Liver (tissue), 9 donors: Measurements from ENCODE around the gene FAM234B. TPM values are rescaled to one million over a fixed set of nuclear protein-coding genes. Genes with fewer than 3 reads are reported as not detected.

Experiments
- DNase-seq: peaks from one replicate; pipeline ENCODE4 v3.0.0-alpha.2; 2017; ENCODE audit warnings: low spot score
- H3K27ac ChIP-seq, 2 donors: one replicate each; pipeline ENCODE4 v1.7.0; 2013; ENCODE audit warnings: inconsistent platforms in 2 of 2, low read length in 2 of 2, control low read depth in 1 of 2, low read depth in 1 of 2, mild to moderate bottlenecking in 1 of 2
- H3K27me3 ChIP-seq, 4 donors: one replicate each; pipeline versions ENCODE4 v1.6.1 to v1.7.0; 2013; ENCODE audit warnings: low read length in 3 of 4, inconsistent platforms in 1 of 4, mild to moderate bottlenecking in 1 of 4, moderate library complexity in 1 of 4; ENCODE audit not compliant: control insufficient read depth in 4 of 4, insufficient read depth in 4 of 4
- H3K36me3 ChIP-seq, 4 donors: one replicate each; pipeline versions ENCODE4 v1.6.1 to v1.7.0; 2013; ENCODE audit warnings: low read length in 3 of 4, mild to moderate bottlenecking in 3 of 4, low read depth in 1 of 4, moderate library complexity in 1 of 4; ENCODE audit not compliant: control insufficient read depth in 4 of 4, insufficient read depth in 3 of 4
- H3K4me1 ChIP-seq, 4 donors: one replicate each; pipeline versions ENCODE4 v1.6.1 to v1.7.0; 2013; ENCODE audit warnings: low read length in 3 of 4, mild to moderate bottlenecking in 3 of 4, moderate library complexity in 1 of 4; ENCODE audit not compliant: control insufficient read depth in 4 of 4, insufficient read depth in 4 of 4
- H3K4me3 ChIP-seq, 3 donors: one replicate each; pipeline versions ENCODE4 v1.6.1 to v1.7.0; 2013; ENCODE audit warnings: low read length in 3 of 3, control low read depth in 1 of 3, low read depth in 1 of 3, mild to moderate bottlenecking in 1 of 3
- H3K9ac ChIP-seq, 2 donors: one replicate each; pipeline ENCODE4 v1.7.0; 2013; ENCODE audit warnings: low read length in 2 of 2, mild to moderate bottlenecking in 2 of 2, moderate library complexity in 2 of 2, control low read depth in 1 of 2, low read depth in 1 of 2
- H3K9me3 ChIP-seq, 4 donors: one replicate each; pipeline versions ENCODE4 v1.6.1 to v1.7.0; 2013; ENCODE audit warnings: low read length in 3 of 4; ENCODE audit not compliant: control insufficient read depth in 4 of 4
- ATF3 ChIP-seq: IDR thresholded peaks from 2 replicates; pipeline ENCODE4 v1.6.1; 2016; ENCODE audit warnings: antibody characterized with exemption
- CTCF ChIP-seq: fragments of 150-350 bp; IDR thresholded peaks from 2 replicates; pipeline ENCODE4 v1.5.1; 2017; ENCODE audit warnings: improper control_type of control experiment, low read depth, low read length; ENCODE audit not compliant: missing input control
- EGR1 ChIP-seq, 2 donors: IDR thresholded peaks; 2 replicates each; pipeline ENCODE4 v1.6.1; 2016 to 2018; ENCODE audit warnings: antibody characterized with exemption in 2 of 2, low read depth in 2 of 2
- FOXA1 ChIP-seq: IDR thresholded peaks from 2 replicates; pipeline ENCODE4 v1.6.1; 2016; ENCODE audit warnings: antibody characterized with exemption
- GABPA ChIP-seq, 2 donors: IDR thresholded peaks in 1 of 2; conservative IDR thresholded peaks in 1 of 2; 2 replicates each; pipeline ENCODE4 v1.6.1; 2016; ENCODE audit warnings: antibody characterized with exemption in 2 of 2, mild to moderate bottlenecking in 1 of 2, moderate library complexity in 1 of 2
- HNF4A ChIP-seq, 2 donors: conservative IDR thresholded peaks; 2 replicates each; pipeline ENCODE4 v1.6.1; 2016; ENCODE audit warnings: antibody characterized with exemption in 2 of 2, mild to moderate bottlenecking in 2 of 2
- HNF4G ChIP-seq: IDR thresholded peaks from 2 replicates; pipeline ENCODE4 v1.6.1; 2016; ENCODE audit warnings: antibody characterized with exemption
- JUND ChIP-seq, 2 donors: IDR thresholded peaks; 2 replicates each; pipeline ENCODE4 v1.6.1; 2016; ENCODE audit warnings: antibody characterized with exemption in 2 of 2
- NR2F2 ChIP-seq: IDR thresholded peaks from 2 replicates; pipeline ENCODE4 v1.6.1; 2016; ENCODE audit warnings: antibody characterized with exemption
- RAD21 ChIP-seq, 2 donors: IDR thresholded peaks; 2 replicates each; pipeline ENCODE4 v1.6.1; 2016; ENCODE audit warnings: antibody characterized with exemption in 2 of 2, mild to moderate bottlenecking in 2 of 2
- RXRA ChIP-seq, 2 donors: IDR thresholded peaks; 2 replicates each; pipeline ENCODE4 v1.6.1; 2017 to 2018; ENCODE audit warnings: antibody characterized with exemption in 2 of 2, mild to moderate bottlenecking in 1 of 2
- SP1 ChIP-seq: IDR thresholded peaks from 2 replicates; pipeline ENCODE4 v1.6.1; 2018; ENCODE audit warnings: antibody characterized with exemption, mild to moderate bottlenecking
- TAF1 ChIP-seq: conservative IDR thresholded peaks from 2 replicates; pipeline ENCODE4 v1.6.1; 2016; ENCODE audit warnings: antibody characterized with exemption, mild to moderate bottlenecking
- YY1 ChIP-seq: IDR thresholded peaks from 2 replicates; pipeline ENCODE4 v1.6.1; 2016; ENCODE audit warnings: antibody characterized with exemption, mild to moderate bottlenecking
- WGBS: extraction: QIAGEN DNeasy Blood & Tissue Kit; methylation state at CpG from one replicate; pipeline ENCODE4 v1.1.7; 2013; 5-methylcytosine and 5-hydroxymethylcytosine counted together
- polyA plus RNA-seq, 2 donors: library from polyadenylated mRNA; stranded (reverse) in 1 of 2; unstranded in 1 of 2; fragments of 200-250 nt in 1 of 2; fragments of >200 nt in 1 of 2; fragmentation: Nextera tagmentation in 1 of 2; extraction: Ambion mirVana in 1 of 2; gene quantifications; one replicate each; pipeline versions ENCODE4 v1.2.1 to v1.2.3, GENCODE V29; 2013 to 2015
- total RNA-seq, 2 donors: library from RNA; depleted of rRNA; stranded (reverse); fragments of >200 nt; gene quantifications; one replicate each; pipeline ENCODE4 v1.2.3, GENCODE V29; 2014
- TF ChIP-seq, protein P1 (sequence below): IDR thresholded peaks from 2 replicates; pipeline ENCODE4 v1.6.1; 2016; ENCODE audit warnings: antibody characterized with exemption
- TF ChIP-seq, protein P2 (sequence below): IDR thresholded peaks from 2 replicates; pipeline ENCODE4 v1.6.1; 2016; ENCODE audit warnings: antibody characterized with exemption
- TF ChIP-seq, protein P3 (sequence below): IDR thresholded peaks from 2 replicates; pipeline ENCODE4 v1.6.1; 2016; ENCODE audit warnings: antibody characterized with exemption, mild to moderate bottlenecking
- donor health status: healthy.
- donor health status: healthy.
- donor health status: healthy.
- donor health status: healthy.
- donor health status: healthy.

FAM234B gene
- total and polyA plus RNA-seq, 4 donors, result 1.7 to 8.0 (median 3.2) TPM

GRCh38 chr12:12997734-12998133 is 46.4 kb upstream of the FAM234B start:
- H3K9me3 ChIP-seq, result no peaks in the 10 kb centered on the region
- H3K4me1 ChIP-seq, result peaks cover 10 to 55% (median 30%) of the 10 kb centered on the region in 4 donors
- H3K27ac ChIP-seq, result peak overlapping the region in 1 of 2 donors; percentile 36
- H3K27me3 ChIP-seq, result no peaks in the 10 kb centered on the region
- 72% methylated on average over 2 of the region's 2 CpGs for WGBS
- no peak for DNase-seq
- H3K4me3 ChIP-seq, result no peak overlapping the region
- no peak for TF ChIP-seq CTCF
- no peak for TF ChIP-seq NR2F2
- TF ChIP-seq HNF4G, result no peak
- TF ChIP-seq FOXA1, result no peak
- no peak for TF ChIP-seq ATF3
- TF ChIP-seq, protein P1, sequence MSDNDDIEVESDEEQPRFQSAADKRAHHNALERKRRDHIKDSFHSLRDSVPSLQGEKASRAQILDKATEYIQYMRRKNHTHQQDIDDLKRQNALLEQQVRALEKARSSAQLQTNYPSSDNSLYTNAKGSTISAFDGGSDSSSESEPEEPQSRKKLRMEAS, result no peak
- TF ChIP-seq YY1, result no peak
- no peak for TF ChIP-seq SP1
- no peak for TF ChIP-seq RXRA (IDR thresholded peaks at IDR 0.05)
- TF ChIP-seq HNF4A (conservative IDR thresholded peaks at IDR 0.05), result no peak
- TF ChIP-seq, protein P2, sequence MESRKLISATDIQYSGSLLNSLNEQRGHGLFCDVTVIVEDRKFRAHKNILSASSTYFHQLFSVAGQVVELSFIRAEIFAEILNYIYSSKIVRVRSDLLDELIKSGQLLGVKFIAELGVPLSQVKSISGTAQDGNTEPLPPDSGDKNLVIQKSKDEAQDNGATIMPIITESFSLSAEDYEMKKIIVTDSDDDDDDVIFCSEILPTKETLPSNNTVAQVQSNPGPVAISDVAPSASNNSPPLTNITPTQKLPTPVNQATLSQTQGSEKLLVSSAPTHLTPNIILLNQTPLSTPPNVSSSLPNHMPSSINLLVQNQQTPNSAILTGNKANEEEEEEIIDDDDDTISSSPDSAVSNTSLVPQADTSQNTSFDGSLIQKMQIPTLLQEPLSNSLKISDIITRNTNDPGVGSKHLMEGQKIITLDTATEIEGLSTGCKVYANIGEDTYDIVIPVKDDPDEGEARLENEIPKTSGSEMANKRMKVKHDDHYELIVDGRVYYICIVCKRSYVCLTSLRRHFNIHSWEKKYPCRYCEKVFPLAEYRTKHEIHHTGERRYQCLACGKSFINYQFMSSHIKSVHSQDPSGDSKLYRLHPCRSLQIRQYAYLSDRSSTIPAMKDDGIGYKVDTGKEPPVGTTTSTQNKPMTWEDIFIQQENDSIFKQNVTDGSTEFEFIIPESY, result no peak
- TF ChIP-seq RAD21 (IDR thresholded peaks at IDR 0.05), result no peak
- TF ChIP-seq TAF1, result no peak
- TF ChIP-seq EGR1 (IDR thresholded peaks at IDR 0.05; ENCODE audit: low read depth in 2 of 2), result no peak
- TF ChIP-seq GABPA (IDR thresholded peaks at IDR 0.05 in 1 of 2, conservative IDR thresholded peaks at IDR 0.05 in 1 of 2), result no peak
- TF ChIP-seq, protein P3, sequence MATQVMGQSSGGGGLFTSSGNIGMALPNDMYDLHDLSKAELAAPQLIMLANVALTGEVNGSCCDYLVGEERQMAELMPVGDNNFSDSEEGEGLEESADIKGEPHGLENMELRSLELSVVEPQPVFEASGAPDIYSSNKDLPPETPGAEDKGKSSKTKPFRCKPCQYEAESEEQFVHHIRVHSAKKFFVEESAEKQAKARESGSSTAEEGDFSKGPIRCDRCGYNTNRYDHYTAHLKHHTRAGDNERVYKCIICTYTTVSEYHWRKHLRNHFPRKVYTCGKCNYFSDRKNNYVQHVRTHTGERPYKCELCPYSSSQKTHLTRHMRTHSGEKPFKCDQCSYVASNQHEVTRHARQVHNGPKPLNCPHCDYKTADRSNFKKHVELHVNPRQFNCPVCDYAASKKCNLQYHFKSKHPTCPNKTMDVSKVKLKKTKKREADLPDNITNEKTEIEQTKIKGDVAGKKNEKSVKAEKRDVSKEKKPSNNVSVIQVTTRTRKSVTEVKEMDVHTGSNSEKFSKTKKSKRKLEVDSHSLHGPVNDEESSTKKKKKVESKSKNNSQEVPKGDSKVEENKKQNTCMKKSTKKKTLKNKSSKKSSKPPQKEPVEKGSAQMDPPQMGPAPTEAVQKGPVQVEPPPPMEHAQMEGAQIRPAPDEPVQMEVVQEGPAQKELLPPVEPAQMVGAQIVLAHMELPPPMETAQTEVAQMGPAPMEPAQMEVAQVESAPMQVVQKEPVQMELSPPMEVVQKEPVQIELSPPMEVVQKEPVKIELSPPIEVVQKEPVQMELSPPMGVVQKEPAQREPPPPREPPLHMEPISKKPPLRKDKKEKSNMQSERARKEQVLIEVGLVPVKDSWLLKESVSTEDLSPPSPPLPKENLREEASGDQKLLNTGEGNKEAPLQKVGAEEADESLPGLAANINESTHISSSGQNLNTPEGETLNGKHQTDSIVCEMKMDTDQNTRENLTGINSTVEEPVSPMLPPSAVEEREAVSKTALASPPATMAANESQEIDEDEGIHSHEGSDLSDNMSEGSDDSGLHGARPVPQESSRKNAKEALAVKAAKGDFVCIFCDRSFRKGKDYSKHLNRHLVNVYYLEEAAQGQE, result no peak
- no peak for TF ChIP-seq JUND (IDR thresholded peaks at IDR 0.05)
- H3K9ac ChIP-seq, result no peak overlapping the region
- H3K36me3 ChIP-seq, result no peaks in the 10 kb centered on the region
